ENCODE results near the gene YIPF5. TPM values are rescaled to one million over a fixed set of nuclear protein-coding genes. Genes with fewer than 3 reads are reported as not detected.

YIPF5 gene
- total and polyA plus RNA-seq, 11 donors: 4.1 to 43.9 (median 29.0) TPM

DNA sequence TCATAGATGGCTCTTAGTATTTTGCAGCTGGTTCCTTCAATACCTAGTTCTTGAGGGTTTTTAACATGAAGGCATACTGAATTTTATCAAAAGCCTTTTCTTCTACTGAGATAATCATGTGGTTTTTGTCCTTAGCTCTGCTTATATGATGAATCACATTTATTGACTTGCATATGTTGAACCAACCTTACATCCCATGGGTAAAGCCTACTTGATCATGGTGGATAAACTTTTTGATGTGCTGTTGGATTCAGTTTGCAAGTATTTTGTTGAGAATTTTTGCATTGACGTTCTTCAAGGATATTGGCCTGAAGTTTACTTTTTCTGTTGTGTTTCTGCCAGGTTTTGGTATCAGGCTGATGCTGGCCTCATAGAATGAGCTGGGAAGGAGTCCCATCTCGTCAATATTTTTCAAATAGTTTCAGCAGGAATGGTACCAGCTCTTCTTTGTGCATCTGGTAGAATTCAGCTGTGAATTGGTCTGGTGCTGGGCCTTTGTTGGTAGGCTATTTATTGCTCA is 49.7 kb downstream of the YIPF5 start:
- intact Hi-C loops (cut with DNase I): loop anchor here in 1 of 10 donors (10.0 kb wide), 1 partner anchor 76 kb away; no protein-coding TSS in a partner anchor
- TF ChIP-seq, protein P1, sequence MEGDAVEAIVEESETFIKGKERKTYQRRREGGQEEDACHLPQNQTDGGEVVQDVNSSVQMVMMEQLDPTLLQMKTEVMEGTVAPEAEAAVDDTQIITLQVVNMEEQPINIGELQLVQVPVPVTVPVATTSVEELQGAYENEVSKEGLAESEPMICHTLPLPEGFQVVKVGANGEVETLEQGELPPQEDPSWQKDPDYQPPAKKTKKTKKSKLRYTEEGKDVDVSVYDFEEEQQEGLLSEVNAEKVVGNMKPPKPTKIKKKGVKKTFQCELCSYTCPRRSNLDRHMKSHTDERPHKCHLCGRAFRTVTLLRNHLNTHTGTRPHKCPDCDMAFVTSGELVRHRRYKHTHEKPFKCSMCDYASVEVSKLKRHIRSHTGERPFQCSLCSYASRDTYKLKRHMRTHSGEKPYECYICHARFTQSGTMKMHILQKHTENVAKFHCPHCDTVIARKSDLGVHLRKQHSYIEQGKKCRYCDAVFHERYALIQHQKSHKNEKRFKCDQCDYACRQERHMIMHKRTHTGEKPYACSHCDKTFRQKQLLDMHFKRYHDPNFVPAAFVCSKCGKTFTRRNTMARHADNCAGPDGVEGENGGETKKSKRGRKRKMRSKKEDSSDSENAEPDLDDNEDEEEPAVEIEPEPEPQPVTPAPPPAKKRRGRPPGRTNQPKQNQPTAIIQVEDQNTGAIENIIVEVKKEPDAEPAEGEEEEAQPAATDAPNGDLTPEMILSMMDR (IDR thresholded peaks at IDR 0.05): no peak
- no peak for TF ChIP-seq POLR2A (IDR thresholded peaks at IDR 0.05)
- Histone ChIP-seq H3K4me1 (peaks cover 0 to 9% (median 2%) of the 10 kb centered on the region in 12 donors), H3K27ac (no peak overlapping the region), H3K27me3 (no peaks in the 10 kb centered on the region), H3K36me3 (no peaks in the 10 kb centered on the region), H3K9me3 (peaks cover 0 to 6% (median 0%) of the 10 kb centered on the region in 12 donors), H3K4me3 (no peak overlapping the region)
- 70 to 78% (median 74%) methylated on average over 2 of the region's 2 CpGs for WGBS, 4 donors
- DNase-seq (no peak), ATAC-seq (no peak)

GRCh38 chr5:144117412-144117811 is 53.0 kb downstream of the YIPF5 start:
- DNase-seq (no peak), ATAC-seq (peak in 3 of 4 donors; percentile 77 to 91 (median 78))
- TF ChIP-seq, protein P1 (IDR thresholded peaks at IDR 0.05): no peak
- TF ChIP-seq POLR2A (IDR thresholded peaks at IDR 0.05): no peak
- Histone ChIP-seq H3K4me1 (peaks cover 0 to 9% (median 2%) of the 10 kb centered on the region in 12 donors), H3K36me3 (no peaks in the 10 kb centered on the region), H3K27me3 (no peaks in the 10 kb centered on the region), H3K27ac (no peak overlapping the region), H3K4me3 (no peak overlapping the region), H3K9me3 (peaks cover 0 to 6% (median 0%) of the 10 kb centered on the region in 12 donors)
- intact Hi-C loops (cut with DNase I): no loop called here

DNA sequence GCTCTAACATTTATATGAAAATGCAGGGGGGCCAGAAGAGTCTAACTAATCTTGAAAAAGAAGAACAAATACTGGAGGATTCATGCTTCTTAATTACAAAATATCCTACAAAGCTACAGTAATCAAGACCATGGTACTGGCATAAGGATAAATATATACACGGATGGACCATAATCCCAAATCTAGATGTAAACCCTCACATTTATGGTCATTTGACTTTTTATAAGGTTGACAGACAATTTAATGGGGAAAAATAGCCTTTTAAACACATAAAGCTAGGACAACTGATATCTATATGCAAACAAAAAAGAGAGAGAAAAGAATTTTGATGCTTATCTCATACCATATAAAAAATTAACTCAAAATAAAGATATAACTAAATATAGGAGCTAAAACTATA is 55.9 kb downstream of the YIPF5 start:
- Histone ChIP-seq H3K9me3 (peaks cover 0 to 7% (median 0%) of the 10 kb centered on the region in 12 donors), H3K27me3 (no peaks in the 10 kb centered on the region), H3K36me3 (no peaks in the 10 kb centered on the region), H3K4me3 (no peak overlapping the region), H3K27ac (no peak overlapping the region), H3K4me1 (peaks cover 0 to 9% (median 0%) of the 10 kb centered on the region in 12 donors)
- ATAC-seq: no peak
- intact Hi-C loops (cut with DNase I): no loop called here
- no peak for DNase-seq
- WGBS, 4 donors: 0 to 90% (median 50%) methylated on average over 1 of the region's 1 CpG
- TF ChIP-seq, protein P1 (IDR thresholded peaks at IDR 0.05): no peak
- no peak for TF ChIP-seq POLR2A (IDR thresholded peaks at IDR 0.05)

Other genes with a start within 250 kb of the YIPF5 start
- gene KCTD16, start 214 bp upstream of the YIPF5 start, total RNA-seq: under 1 TPM in 8 of 9 donors, not detected in 1; 0.02 to 0.32 (median 0.12) TPM
- not detected for gene KCTD16, start 214 bp upstream of the YIPF5 start, polyA plus RNA-seq

Data from heart left ventricle (tissue), 16 donors.